AG09319 (cell line): ENCODE results near the gene LMAN1L.

Experiments used
- DNase-seq: peaks from one replicate; pipeline ENCODE4 v3.0.0-alpha.2; 2010; ENCODE audit warnings: low read depth; ENCODE audit errors: extremely low read depth
- CTCF ChIP-seq: IDR thresholded peaks from 2 replicates; pipeline ENCODE4 v1.5.1; 2011; ENCODE audit warnings: low read depth, mild to moderate bottlenecking, inconsistent platforms, low read length, moderate library complexity

LMAN1L gene

DNA sequence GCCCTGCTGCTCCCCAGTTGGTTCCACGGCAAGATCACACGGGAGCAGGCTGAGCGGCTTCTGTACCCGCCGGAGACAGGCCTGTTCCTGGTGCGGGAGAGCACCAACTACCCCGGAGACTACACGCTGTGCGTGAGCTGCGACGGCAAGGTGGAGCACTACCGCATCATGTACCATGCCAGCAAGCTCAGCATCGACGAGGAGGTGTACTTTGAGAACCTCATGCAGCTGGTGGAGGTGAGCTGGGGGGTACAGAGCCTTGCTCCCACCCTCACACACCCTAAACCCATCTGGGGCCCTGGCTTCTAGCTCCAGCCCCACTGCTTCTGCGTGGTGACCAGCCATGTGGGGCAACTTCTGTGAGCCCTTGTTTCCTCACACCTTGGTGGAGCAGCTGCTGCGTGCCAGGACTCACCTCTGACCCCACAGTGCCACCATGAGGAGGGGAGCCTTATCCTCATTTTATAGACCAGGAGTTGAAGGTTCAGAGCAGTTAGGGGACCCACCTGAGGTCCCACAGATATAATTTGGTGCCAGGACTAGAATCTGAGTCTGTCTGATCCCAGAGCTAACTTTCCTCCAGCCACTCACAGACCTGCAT is 13.3 kb upstream of the LMAN1L start:
- TF ChIP-seq CTCF: no peak
- DNase-seq: no peak

- peak; percentile 97 for TF ChIP-seq CTCF
- DNase-seq: peak; percentile 31
Observed at GRCh38 chr15:74799856-74800558, 12.6 kb upstream of the LMAN1L start.

DNA sequence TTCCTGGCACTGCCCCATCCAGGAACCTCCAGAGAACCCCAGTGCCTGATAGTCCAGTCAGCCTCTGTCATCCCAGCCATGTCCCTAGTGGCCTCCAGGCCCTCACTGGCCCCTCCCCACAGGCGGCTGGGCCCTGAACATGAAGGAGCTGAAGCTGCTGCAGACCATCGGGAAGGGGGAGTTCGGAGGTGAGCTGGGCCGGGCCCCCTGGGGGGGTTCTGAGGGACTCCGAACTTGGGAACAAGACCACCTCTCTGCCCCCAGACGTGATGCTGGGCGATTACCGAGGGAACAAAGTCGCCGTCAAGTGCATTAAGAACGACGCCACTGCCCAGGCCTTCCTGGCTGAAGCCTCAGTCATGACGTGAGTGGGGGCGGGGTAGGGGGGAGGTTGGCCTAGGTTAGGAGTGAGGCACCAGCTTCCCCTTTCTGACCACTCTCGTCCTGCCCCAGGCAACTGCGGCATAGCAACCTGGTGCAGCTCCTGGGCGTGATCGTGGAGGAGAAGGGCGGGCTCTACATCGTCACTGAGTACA is 12.0 kb upstream of the LMAN1L start:
- TF ChIP-seq CTCF: no peak
- DNase-seq: no peak

DNA sequence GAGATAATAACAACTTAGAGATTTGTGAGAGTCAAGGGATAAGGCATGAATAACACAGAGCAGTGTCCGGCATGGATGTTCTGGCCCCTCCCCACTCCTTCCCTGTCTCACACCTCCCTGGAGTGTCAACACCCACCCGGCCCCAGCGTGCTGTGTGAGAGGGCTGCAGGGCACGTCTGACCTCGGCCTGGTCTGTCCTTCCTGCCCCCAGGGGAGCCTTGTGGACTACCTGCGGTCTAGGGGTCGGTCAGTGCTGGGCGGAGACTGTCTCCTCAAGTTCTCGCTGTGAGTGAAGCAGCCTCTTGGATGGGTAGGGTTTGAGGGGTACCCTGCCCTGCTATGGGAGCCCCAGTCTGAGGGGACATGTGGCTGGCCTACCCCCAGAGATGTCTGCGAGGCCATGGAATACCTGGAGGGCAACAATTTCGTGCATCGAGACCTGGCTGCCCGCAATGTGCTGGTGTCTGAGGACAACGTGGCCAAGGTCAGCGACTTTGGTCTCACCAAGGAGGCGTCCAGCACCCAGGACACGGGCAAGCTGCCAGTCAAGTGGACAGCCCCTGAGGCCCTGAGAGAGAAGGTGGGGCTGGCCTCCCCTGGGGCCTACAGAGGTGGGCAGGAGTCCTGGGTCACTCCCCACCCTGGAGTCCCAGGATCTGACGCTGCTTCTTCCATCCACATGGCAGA is 11.2 kb upstream of the LMAN1L start:
- no peak for DNase-seq
- no peak for TF ChIP-seq CTCF

GRCh38 chr15:74802290-74802689 is 10.3 kb upstream of the LMAN1L start:
- DNase-seq: no peak
- TF ChIP-seq CTCF: no peak

DNA sequence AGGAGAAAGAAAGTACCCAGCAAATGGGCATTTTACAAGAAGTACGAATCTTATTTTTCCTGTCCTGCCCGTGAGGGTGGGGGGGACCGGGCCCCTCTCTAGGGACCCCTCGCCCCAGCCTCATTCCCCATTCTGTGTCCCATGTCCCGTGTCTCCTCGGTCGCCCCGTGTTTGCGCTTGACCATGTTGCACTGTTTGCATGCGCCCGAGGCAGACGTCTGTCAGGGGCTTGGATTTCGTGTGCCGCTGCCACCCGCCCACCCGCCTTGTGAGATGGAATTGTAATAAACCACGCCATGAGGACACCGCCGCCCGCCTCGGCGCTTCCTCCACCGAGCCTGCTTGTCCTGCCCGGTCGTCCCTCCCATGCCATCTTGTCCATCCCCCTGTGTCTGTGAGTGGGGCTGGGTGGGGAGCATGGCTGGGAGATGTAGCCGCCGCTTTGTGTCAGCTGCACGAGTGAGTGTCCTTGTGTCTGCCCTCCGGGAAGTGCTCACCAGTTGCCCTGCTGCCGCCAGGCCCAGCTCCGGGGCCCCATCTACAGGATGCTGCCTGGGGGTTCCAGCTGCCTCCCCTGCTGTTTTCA is 9.7 kb upstream of the LMAN1L start:
- no peak for TF ChIP-seq CTCF
- DNase-seq: no peak
